ENCODE results near the gene PFN1. TPM values are rescaled to one million over a fixed set of nuclear protein-coding genes. Genes with fewer than 3 reads are reported as not detected.
A peak's percentile ranks its signal among the peaks of the same experiment; 100 is the strongest.

Gene PFN1
- total and polyA plus RNA-seq, 9 of the 15 experiments (the other 6 are each of a cell fraction or from before 2014, with no cell fraction given) = 60.5 to 1,479 (median 456) TPM

DNA sequence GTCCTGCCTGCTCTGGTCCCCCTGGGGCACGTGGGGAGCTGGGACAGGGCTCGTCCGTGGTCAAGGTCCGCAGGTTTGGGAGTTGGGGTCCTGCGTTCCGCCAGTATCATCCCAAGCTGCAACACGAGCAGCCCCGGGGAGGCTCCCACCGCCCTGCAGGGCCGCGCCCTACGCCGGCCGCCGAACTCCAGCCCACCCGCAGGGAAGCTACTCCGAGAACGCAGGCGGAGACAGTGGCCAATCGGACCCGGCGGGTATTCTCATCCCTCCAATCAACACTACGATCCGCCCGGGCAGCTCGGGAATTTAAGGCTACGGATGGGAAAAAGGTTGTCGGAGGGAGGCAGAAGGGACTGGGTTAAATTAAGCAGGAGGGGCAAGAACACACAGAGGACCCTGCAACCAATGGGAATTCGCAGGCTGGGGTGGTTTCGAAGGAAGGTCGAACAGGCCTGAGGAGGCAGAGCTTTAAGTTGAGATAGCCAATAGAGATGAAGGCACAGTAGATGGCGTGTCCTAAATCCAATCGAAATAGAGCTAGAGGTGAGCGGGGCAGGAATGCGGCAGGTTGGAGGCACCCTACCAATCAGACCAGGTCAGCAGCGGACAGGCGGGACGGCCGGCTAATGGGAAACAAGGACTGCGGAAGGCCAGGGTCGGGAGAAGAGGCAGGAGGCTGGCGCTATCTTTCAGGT lies 18.7 kb upstream of the PFN1 start (continued):
- TF ChIP-seq, protein P1, sequence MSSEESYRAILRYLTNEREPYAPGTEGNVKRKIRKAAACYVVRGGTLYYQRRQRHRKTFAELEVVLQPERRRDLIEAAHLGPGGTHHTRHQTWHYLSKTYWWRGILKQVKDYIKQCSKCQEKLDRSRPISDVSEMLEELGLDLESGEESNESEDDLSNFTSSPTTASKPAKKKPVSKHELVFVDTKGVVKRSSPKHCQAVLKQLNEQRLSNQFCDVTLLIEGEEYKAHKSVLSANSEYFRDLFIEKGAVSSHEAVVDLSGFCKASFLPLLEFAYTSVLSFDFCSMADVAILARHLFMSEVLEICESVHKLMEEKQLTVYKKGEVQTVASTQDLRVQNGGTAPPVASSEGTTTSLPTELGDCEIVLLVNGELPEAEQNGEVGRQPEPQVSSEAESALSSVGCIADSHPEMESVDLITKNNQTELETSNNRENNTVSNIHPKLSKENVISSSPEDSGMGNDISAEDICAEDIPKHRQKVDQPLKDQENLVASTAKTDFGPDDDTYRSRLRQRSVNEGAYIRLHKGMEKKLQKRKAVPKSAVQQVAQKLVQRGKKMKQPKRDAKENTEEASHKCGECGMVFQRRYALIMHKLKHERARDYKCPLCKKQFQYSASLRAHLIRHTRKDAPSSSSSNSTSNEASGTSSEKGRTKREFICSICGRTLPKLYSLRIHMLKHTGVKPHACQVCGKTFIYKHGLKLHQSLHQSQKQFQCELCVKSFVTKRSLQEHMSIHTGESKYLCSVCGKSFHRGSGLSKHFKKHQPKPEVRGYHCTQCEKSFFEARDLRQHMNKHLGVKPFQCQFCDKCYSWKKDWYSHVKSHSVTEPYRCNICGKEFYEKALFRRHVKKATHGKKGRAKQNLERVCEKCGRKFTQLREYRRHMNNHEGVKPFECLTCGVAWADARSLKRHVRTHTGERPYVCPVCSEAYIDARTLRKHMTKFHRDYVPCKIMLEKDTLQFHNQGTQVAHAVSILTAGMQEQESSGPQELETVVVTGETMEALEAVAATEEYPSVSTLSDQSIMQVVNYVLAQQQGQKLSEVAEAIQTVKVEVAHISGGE (CRISPR knock-in tag; IDR thresholded peaks at IDR 0.05) = peak in 2 of 3 experiments; percentile 11 to 64; a peak in 1 of 6 replicates
- TF ChIP-seq, protein P2, sequence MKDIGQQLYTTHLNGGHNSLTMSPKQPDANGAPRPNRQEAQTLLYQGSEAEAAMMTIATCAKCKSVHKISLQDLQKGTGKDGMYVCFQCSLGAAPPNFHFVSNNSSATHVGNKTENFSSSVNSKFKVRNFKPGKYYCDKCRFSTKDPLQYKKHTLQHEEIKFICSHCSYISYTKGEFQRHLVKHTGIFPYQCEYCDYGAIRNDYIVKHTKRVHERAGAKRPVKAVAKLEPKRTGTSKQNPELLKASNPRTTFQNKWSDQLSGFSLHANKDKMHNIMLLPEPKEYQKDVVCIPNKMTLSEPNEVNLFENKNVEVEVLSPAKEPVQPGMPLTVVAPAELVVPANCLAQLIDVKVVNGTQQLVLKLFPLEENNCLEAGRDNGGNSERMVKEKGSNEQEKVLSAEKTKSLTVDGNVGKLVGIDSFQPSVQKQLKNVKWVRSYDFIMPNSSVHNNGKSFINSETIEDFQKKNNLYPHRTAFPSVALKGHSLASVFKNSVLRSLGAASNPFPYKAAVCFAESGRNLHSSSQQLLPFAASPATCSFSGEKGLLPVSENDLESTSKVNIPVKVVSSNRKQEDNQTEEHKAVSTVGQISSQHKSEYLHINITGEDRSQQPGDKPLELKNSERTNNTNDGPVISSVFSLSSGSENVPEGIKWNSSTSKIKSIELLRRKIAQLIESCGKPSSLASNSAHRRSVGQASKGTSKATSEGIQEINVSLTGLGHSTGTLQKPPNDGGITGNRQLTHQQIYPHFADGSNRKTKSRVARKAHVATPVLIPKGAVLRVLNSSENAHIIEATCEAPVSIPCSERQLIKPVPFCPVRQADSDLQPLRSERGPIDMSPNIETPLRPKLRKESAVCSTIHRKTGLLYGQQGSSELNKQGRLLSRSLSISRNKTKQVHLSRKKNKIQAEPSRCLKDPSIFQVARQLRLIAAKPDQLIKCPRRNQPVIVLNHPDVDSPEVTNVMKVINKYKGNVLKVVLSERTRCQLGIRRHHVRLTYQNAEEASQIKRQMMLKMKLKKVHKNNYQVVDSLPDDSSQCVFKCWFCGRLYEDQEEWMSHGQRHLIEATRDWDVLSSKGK (CRISPR knock-in tag; IDR thresholded peaks at IDR 0.05) = no peak
- TF ChIP-seq CHD2 (IDR thresholded peaks at IDR 0.05; ENCODE audit: low read depth, low read length) (peak; percentile 89), HDAC2 (IDR thresholded peaks at IDR 0.05) (no peak), FIP1L1 (IDR thresholded peaks at IDR 0.05; ENCODE audit: low read depth, low read length, poor library complexity, severe bottlenecking) (no peak), RBM15 (IDR thresholded peaks at IDR 0.05; ENCODE audit: insufficient read depth, low read length) (no peak), CCNT2 (IDR thresholded peaks at IDR 0.05; ENCODE audit: borderline replicate concordance, extremely low read depth, insufficient read length, low read depth, low read length) (no peak), ZBTB17 (CRISPR knock-in tag; IDR thresholded peaks at IDR 0.05) (0 out of 2 replicates have a peak, but pooled peaks have one; percentile 60), SRSF1 (IDR thresholded peaks at IDR 0.05; ENCODE audit: low read depth, low read length) (no peak), ZNF23 (CRISPR knock-in tag; IDR thresholded peaks at IDR 0.05) (no peak), ETS2 (tag; IDR thresholded peaks at IDR 0.05; ENCODE audit: borderline replicate concordance, poor library complexity, severe bottlenecking) (no peak)
- TF ChIP-seq, protein P3, sequence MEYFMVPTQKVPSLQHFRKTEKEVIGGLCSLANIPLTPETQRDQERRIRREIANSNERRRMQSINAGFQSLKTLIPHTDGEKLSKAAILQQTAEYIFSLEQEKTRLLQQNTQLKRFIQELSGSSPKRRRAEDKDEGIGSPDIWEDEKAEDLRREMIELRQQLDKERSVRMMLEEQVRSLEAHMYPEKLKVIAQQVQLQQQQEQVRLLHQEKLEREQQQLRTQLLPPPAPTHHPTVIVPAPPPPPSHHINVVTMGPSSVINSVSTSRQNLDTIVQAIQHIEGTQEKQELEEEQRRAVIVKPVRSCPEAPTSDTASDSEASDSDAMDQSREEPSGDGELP (CRISPR knock-in tag; IDR thresholded peaks at IDR 0.05; ENCODE audit: borderline replicate concordance) = 0 out of 2 replicates have a peak, but pooled peaks have one; percentile 7
- TF ChIP-seq, protein P4, sequence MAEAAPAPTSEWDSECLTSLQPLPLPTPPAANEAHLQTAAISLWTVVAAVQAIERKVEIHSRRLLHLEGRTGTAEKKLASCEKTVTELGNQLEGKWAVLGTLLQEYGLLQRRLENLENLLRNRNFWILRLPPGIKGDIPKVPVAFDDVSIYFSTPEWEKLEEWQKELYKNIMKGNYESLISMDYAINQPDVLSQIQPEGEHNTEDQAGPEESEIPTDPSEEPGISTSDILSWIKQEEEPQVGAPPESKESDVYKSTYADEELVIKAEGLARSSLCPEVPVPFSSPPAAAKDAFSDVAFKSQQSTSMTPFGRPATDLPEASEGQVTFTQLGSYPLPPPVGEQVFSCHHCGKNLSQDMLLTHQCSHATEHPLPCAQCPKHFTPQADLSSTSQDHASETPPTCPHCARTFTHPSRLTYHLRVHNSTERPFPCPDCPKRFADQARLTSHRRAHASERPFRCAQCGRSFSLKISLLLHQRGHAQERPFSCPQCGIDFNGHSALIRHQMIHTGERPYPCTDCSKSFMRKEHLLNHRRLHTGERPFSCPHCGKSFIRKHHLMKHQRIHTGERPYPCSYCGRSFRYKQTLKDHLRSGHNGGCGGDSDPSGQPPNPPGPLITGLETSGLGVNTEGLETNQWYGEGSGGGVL (CRISPR knock-in tag; IDR thresholded peaks at IDR 0.05) = no peak
